B cell (primary cell): ENCODE measurements around the gene RUFY1. TPM values are rescaled to one million over a fixed set of nuclear protein-coding genes. Genes with fewer than 3 reads are reported as not detected.
A peak's percentile ranks its signal among the peaks of the same experiment; 100 is the strongest.

Experiments used
- ATAC-seq: fragments of 200-7000 bp; cut with Tn5 transposase; one replicate; pipeline ENCODE4 v1.10.0; 2021; ENCODE audit warnings: low read depth, mild to moderate bottlenecking, moderate number of reproducible peaks, moderate library complexity
- CTCF ChIA-PET: fragments of 350-600 bp; sonication (Branson Sonifier 250); formaldehyde crosslinking; loops from one replicate; lab custom pipeline; 2021; ENCODE audit warnings: antibody characterized with exemption, inconsistent platforms; lab: Charles Lee
- POLR2A ChIA-PET: fragments of 350-600 bp; sonication (Branson Sonifier 250); formaldehyde crosslinking; loops from one replicate; lab custom pipeline; 2021; ENCODE audit warnings: antibody characterized with exemption; lab: Charles Lee
- DNase-seq: peaks from one replicate; pipeline ENCODE4 v3.0.0; 2013
- H2AFZ ChIP-seq: 2 replicates; pipeline ENCODE4 v1.6.1; 2012; ENCODE audit warnings: mild to moderate bottlenecking, low read depth, low read length; ENCODE audit not compliant: insufficient read depth, poor library complexity, severe bottlenecking
- H3K27ac ChIP-seq, 2 donors: 1 replicate in 1 of 2; 2 replicates in 1 of 2; pipeline ENCODE4 v1.5.1; 2012 to 2013; ENCODE audit warnings: low read length in 2 of 2, mild to moderate bottlenecking in 2 of 2, moderate library complexity in 1 of 2
- H3K27me3 ChIP-seq, 4 experiments: fragments of 200-600 bp in 1 of 4; sonication (generic) in 1 of 4; replicated peaks in 1 of 4; 1 replicate in 2 of 4; 2 replicates in 2 of 4; pipeline versions ENCODE4 v1.6.1 to v1.7.0; 2013 to 2016; ENCODE audit warnings: low read length in 3 of 4, mild to moderate bottlenecking in 2 of 4, mixed read lengths in 1 of 4, moderate library complexity in 1 of 4; ENCODE audit not compliant: insufficient read depth in 4 of 4, control insufficient read depth in 3 of 4; ENCODE audit errors: control extremely low read depth in 1 of 4
- H3K36me3 ChIP-seq, 2 experiments: replicated peaks in 1 of 2; 1 replicate in 1 of 2; 2 replicates in 1 of 2; pipeline versions ENCODE4 v1.6.1 to v1.7.1; 2013; ENCODE audit warnings: low read length in 1 of 2; ENCODE audit not compliant: insufficient read depth in 2 of 2, control insufficient read depth in 1 of 2; ENCODE audit errors: control extremely low read depth in 1 of 2, extremely low read depth in 1 of 2
- H3K4me1 ChIP-seq, 2 donors: fragments of 200-600 bp in 1 of 2; sonication (generic) in 1 of 2; 1 replicate in 1 of 2; 2 replicates in 1 of 2; pipeline versions ENCODE4 v1.5.1 to v1.6.1; 2013 to 2017; ENCODE audit warnings: low read length in 2 of 2; ENCODE audit not compliant: control insufficient read depth in 2 of 2, insufficient read depth in 2 of 2
- H3K4me2 ChIP-seq: replicated peaks from 2 replicates; pipeline ENCODE3; 2012; ENCODE audit warnings: mild to moderate bottlenecking, low read depth, low read length; ENCODE audit not compliant: poor library complexity, severe bottlenecking
- H3K4me3 ChIP-seq, 5 experiments: fragments of 200-600 bp in 1 of 5; sonication (generic) in 1 of 5; 1 replicate in 3 of 5; 2 replicates in 2 of 5; pipeline versions ENCODE4 v1.5.1 to v1.7.0; 2011 to 2016; ENCODE audit warnings: low read length in 4 of 5, mild to moderate bottlenecking in 4 of 5, low read depth in 2 of 5, control low read depth in 1 of 5, moderate library complexity in 1 of 5; ENCODE audit not compliant: insufficient read depth in 1 of 5; ENCODE audit errors: control extremely low read depth in 1 of 5, extremely low read depth in 1 of 5
- H3K79me2 ChIP-seq: fragments of 200-600 bp; sonication (generic); one replicate; pipeline ENCODE4 v1.6.0; 2016; ENCODE audit warnings: low read length; ENCODE audit not compliant: control insufficient read depth, insufficient read depth
- H3K9ac ChIP-seq: fragments of 200-600 bp; sonication (generic); 2 replicates; pipeline ENCODE4 v1.6.1; 2017; ENCODE audit warnings: mild to moderate bottlenecking, low read length, moderate library complexity
- H3K9me3 ChIP-seq, 3 donors: one replicate each; pipeline versions ENCODE4 v1.6.1 to v1.7.1; 2013; ENCODE audit warnings: low read length in 2 of 3; ENCODE audit not compliant: control insufficient read depth in 2 of 3, insufficient read depth in 1 of 3; ENCODE audit errors: control extremely low read depth in 1 of 3
- H4K20me1 ChIP-seq: 2 replicates; pipeline ENCODE4 v1.6.0; 2012; ENCODE audit warnings: mild to moderate bottlenecking, low read length; ENCODE audit not compliant: insufficient read depth, control insufficient read depth, poor library complexity, severe bottlenecking
- H3K27ac Mint-ChIP-seq: one replicate; pipeline ENCODE4 v1.8.0; 2021; ENCODE audit warnings: mixed read lengths
- H3K27me3 Mint-ChIP-seq: one replicate; pipeline ENCODE4 v1.8.0; 2021; ENCODE audit warnings: mixed read lengths
- H3K4me1 Mint-ChIP-seq: one replicate; pipeline ENCODE4 v1.8.0; 2021; ENCODE audit warnings: mixed read lengths
- H3K4me3 Mint-ChIP-seq: one replicate; pipeline ENCODE4 v1.8.0; 2021; ENCODE audit warnings: mixed read lengths
- H3K9me3 Mint-ChIP-seq: one replicate; pipeline ENCODE4 v1.8.0; 2022; ENCODE audit warnings: mixed read lengths; ENCODE audit not compliant: insufficient read depth
- EZH2 ChIP-seq: IDR thresholded peaks from 2 replicates; pipeline ENCODE4 v1.6.1; 2012; ENCODE audit warnings: borderline replicate concordance, low read depth, mild to moderate bottlenecking, moderate library complexity, low read length; ENCODE audit not compliant: insufficient read depth, poor library complexity, severe bottlenecking
- WGBS: methylation state at CpG from one replicate; pipeline ENCODE4 v1.1.5; 2013; ENCODE audit warnings: missing lambda C conversion rate; ENCODE audit not compliant: insufficient coverage; 5-methylcytosine and 5-hydroxymethylcytosine counted together
- intact Hi-C: fragments of 100-400 bp; cut with micrococcal nuclease; formaldehyde crosslinking; loops from one replicate; pipeline ENCODE4 v1.10.0; 2022
- polyA plus RNA-seq: library from polyadenylated mRNA; depleted of rRNA; stranded (reverse); fragments of >200 nt; gene quantifications from 2 replicates; pipeline ENCODE4 v1.2.3, GENCODE V29; 2012
- total RNA-seq, 2 donors: library from RNA; stranded (reverse); fragments of 120-200 nt in 1 of 2; gene quantifications; 1 replicate in 1 of 2; 2 replicates in 1 of 2; pipeline versions ENCODE4 v1.2.3 to v1.2.4, GENCODE V29; 2013 to 2022
- TF ChIP-seq, protein P1 (sequence below): fragments of 200-600 bp; IDR thresholded peaks from one replicate; pipeline ENCODE4 v1.8.0; 2022; ENCODE audit warnings: antibody characterized with exemption, mild to moderate bottlenecking

The RUFY1 gene
- total and polyA plus RNA-seq, 2 donors (not counting 1 experiment from before 2014, with no cell fraction given): 38.5 to 99.8 TPM

DNA sequence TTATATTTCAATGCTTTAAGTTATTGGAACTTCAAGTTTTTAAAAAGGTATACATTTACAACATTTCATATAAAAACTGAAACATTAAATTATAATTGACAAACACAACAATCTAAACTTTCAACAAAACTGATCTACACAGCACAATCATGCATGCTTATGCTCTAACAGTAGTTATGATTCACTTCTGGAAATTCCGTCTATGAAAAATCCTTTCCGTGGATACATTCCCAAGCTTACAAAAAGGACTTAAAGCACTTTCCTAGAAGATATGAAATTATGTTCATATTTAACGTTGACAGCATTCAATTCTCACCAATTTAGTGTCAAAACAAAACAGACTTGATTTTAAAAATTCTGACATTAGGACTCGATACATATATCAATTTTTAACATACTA is 69.4 kb downstream of the RUFY1 start:
- peaks cover 37 to 44% of the 10 kb centered on the region in 2 donors for H3K4me1 ChIP-seq
- H3K27ac ChIP-seq: no peak overlapping the region
- peaks cover 0 to 9% (median 0%) of the 10 kb centered on the region in 3 donors for H3K9me3 ChIP-seq
- DNase-seq (no peak), ATAC-seq (no peak)
- no peak overlapping the region for H2AFZ ChIP-seq
- Mint-ChIP-seq H3K27ac (no peak overlapping the region), H3K4me3 (peak overlapping the region; percentile 41), H3K27me3 (no peaks in the 10 kb centered on the region), H3K4me1 (peaks cover 56% of the 10 kb centered on the region), H3K9me3 (no peaks in the 10 kb centered on the region)
- TF ChIP-seq EZH2: no peak
- TF ChIP-seq, protein P1, sequence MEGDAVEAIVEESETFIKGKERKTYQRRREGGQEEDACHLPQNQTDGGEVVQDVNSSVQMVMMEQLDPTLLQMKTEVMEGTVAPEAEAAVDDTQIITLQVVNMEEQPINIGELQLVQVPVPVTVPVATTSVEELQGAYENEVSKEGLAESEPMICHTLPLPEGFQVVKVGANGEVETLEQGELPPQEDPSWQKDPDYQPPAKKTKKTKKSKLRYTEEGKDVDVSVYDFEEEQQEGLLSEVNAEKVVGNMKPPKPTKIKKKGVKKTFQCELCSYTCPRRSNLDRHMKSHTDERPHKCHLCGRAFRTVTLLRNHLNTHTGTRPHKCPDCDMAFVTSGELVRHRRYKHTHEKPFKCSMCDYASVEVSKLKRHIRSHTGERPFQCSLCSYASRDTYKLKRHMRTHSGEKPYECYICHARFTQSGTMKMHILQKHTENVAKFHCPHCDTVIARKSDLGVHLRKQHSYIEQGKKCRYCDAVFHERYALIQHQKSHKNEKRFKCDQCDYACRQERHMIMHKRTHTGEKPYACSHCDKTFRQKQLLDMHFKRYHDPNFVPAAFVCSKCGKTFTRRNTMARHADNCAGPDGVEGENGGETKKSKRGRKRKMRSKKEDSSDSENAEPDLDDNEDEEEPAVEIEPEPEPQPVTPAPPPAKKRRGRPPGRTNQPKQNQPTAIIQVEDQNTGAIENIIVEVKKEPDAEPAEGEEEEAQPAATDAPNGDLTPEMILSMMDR: no peak
- 33% methylated on average over 1 of the region's 4 CpGs for WGBS
- peaks cover 62% of the 10 kb centered on the region for H3K79me2 ChIP-seq
- H3K4me2 ChIP-seq: peak overlapping the region; percentile 92
- intact Hi-C loops: loop anchor here (5.0 kb wide), 1 partner anchor 87 kb away; no protein-coding TSS in a partner anchor
- H3K4me3 ChIP-seq: peak overlapping the region in 1 of 5 experiments; percentile 73
- CTCF ChIA-PET: interaction anchor here (1.5 kb wide), 1 partner anchor 8 kb away, joined by 3 read pairs; no protein-coding TSS in a partner anchor
- no peaks in the 10 kb centered on the region for H3K27me3 ChIP-seq
- H3K9ac ChIP-seq: peak overlapping the region; percentile 36
- POLR2A ChIA-PET: interaction anchor here (0.5 to 1.3 kb wide), 2 partner anchors 10 to 16 kb away, joined by 3 to 5 read pairs; no protein-coding TSS in a partner anchor
- peaks cover 18 to 76% of the 10 kb centered on the region in 2 experiments for H3K36me3 ChIP-seq
- H4K20me1 ChIP-seq: peaks cover 83% of the 10 kb centered on the region

DNA sequence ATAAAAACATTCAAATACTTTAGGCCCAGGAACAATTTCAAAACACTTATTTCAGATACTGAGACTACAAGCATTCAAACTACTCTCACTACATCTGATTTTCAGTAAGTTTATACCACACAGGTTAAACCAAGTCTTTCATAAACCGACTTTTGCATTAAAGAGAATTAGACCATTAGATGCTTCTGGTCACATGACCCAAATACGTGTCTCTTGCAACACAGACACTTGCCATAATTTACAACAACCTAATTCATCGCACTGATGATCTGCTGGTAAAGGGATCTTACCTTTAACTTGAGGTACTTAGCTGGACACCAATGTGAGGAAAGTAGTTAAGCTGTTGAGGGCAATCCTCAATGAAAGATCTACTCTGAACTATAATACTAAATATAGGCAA is 69.9 kb downstream of the RUFY1 start:
- Histone ChIP-seq H3K4me3 (peak overlapping the region in 1 of 5 experiments; percentile 73), H3K27me3 (no peaks in the 10 kb centered on the region), H3K27ac (peak overlapping the region; percentile 47 to 88), H3K36me3 (peaks cover 14 to 71% of the 10 kb centered on the region in 2 experiments), H3K4me1 (peaks cover 39 to 45% of the 10 kb centered on the region in 2 donors), H3K9ac (peak overlapping the region; percentile 36), H3K4me2 (peak overlapping the region; percentile 92), H4K20me1 (peaks cover 78% of the 10 kb centered on the region), H3K9me3 (peaks cover 0 to 9% (median 0%) of the 10 kb centered on the region in 3 donors), H2AFZ (no peak overlapping the region), H3K79me2 (peaks cover 66% of the 10 kb centered on the region)
- peaks cover 59% of the 10 kb centered on the region for H3K4me1 Mint-ChIP-seq
- TF ChIP-seq, protein P1: no peak
- TF ChIP-seq EZH2: no peak
- peak overlapping the region; percentile 76 for H3K27ac Mint-ChIP-seq
- H3K9me3 Mint-ChIP-seq: no peaks in the 10 kb centered on the region
- ChIA-PET POLR2A (interaction anchor here (0.5 to 1.3 kb wide), 2 partner anchors 10 to 17 kb away, joined by 3 to 5 read pairs; no protein-coding TSS in a partner anchor), CTCF (interaction anchor here (1.0 to 1.5 kb wide), 2 partner anchors 9 to 40 kb away, joined by 3 read pairs; no protein-coding TSS in a partner anchor)
- H3K4me3 Mint-ChIP-seq: peak overlapping the region; percentile 98
- intact Hi-C loops: loop anchor here (5.0 kb wide), 1 partner anchor 88 kb away; no protein-coding TSS in a partner anchor
- H3K27me3 Mint-ChIP-seq: no peaks in the 10 kb centered on the region
- DNase-seq (no peak), ATAC-seq (no peak)
- 0% methylated on average over 1 of the region's 3 CpGs for WGBS
